Right atrium auricular region (tissue), 2 donors: Measurements from ENCODE around the gene NLE1. TPM values are rescaled to one million over a fixed set of nuclear protein-coding genes. Genes with fewer than 3 reads are reported as not detected.
A peak's percentile ranks its signal among the peaks of the same experiment; 100 is the strongest.

ENCODE experiments used
- DNase-seq: peaks from one replicate; pipeline ENCODE4 v3.0.0-alpha.2; 2019; ENCODE audit warnings: low spot score
- H3K27ac ChIP-seq, 2 donors: fragments of 200-600 bp; sonication (generic); 1 replicate in 1 of 2; 2 replicates in 1 of 2; pipeline ENCODE4 v1.5.1; 2016 to 2019
- H3K27me3 ChIP-seq, 2 donors: fragments of 200-600 bp; sonication (generic); one replicate each; pipeline versions ENCODE4 v1.5.1 to v1.6.0; 2017 to 2019
- H3K36me3 ChIP-seq: fragments of 200-600 bp; sonication (generic); one replicate; pipeline ENCODE4 v1.5.1; 2016
- H3K4me1 ChIP-seq, 2 donors: fragments of 200-600 bp; sonication (generic); one replicate each; pipeline versions ENCODE4 v1.5.1 to v1.6.0; 2017 to 2019
- H3K4me3 ChIP-seq, 2 donors: fragments of 200-600 bp; sonication (generic); 1 replicate in 1 of 2; 2 replicates in 1 of 2; pipeline ENCODE4 v1.5.1; 2017 to 2019; ENCODE audit warnings: mild to moderate bottlenecking in 1 of 2, moderate library complexity in 1 of 2
- H3K9me3 ChIP-seq, 2 donors: fragments of 200-600 bp; sonication (generic); one replicate each; pipeline ENCODE4 v1.5.1; 2019
- total RNA-seq, 2 donors: library from RNA; depleted of rRNA; stranded (reverse); fragments of >200 nt; gene quantifications; one replicate each; pipeline ENCODE4 v1.1.0, GENCODE V29; 2016
- TF ChIP-seq, protein P1 (sequence below), 2 donors: fragments of 200-600 bp; sonication (generic); IDR thresholded peaks; one replicate each; pipeline ENCODE4 v1.5.1; 2019; ENCODE audit warnings: antibody characterized with exemption in 2 of 2

The NLE1 gene
- 1 to 10 TPM; 3.6 to 8.2 TPM for total RNA-seq

GRCh38 chr17:35141681-35142466, at the start of gene NLE1:
NLE1 (minus strand) TSS chr17:35142303; CDS start chr17:35142275, 28 bp downstream.
- Histone ChIP-seq H3K27ac (peak within 1 kb of the TSS in 1 of 2 donors; percentile 35), H3K27me3 (no peaks in the 10 kb centered on the region), H3K4me3 (peak within 1 kb of the TSS; percentile 80 to 89), H3K36me3 (peaks cover 23% of the 10 kb centered on the region), H3K4me1 (peaks cover 0 to 18% of the 10 kb centered on the region in 2 donors), H3K9me3 (no peaks in the 10 kb centered on the region)
- TF ChIP-seq, protein P1, sequence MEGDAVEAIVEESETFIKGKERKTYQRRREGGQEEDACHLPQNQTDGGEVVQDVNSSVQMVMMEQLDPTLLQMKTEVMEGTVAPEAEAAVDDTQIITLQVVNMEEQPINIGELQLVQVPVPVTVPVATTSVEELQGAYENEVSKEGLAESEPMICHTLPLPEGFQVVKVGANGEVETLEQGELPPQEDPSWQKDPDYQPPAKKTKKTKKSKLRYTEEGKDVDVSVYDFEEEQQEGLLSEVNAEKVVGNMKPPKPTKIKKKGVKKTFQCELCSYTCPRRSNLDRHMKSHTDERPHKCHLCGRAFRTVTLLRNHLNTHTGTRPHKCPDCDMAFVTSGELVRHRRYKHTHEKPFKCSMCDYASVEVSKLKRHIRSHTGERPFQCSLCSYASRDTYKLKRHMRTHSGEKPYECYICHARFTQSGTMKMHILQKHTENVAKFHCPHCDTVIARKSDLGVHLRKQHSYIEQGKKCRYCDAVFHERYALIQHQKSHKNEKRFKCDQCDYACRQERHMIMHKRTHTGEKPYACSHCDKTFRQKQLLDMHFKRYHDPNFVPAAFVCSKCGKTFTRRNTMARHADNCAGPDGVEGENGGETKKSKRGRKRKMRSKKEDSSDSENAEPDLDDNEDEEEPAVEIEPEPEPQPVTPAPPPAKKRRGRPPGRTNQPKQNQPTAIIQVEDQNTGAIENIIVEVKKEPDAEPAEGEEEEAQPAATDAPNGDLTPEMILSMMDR (IDR thresholded peaks at IDR 0.05): peak; percentile 91 to 98
- DNase-seq: peak; percentile 79

DNA sequence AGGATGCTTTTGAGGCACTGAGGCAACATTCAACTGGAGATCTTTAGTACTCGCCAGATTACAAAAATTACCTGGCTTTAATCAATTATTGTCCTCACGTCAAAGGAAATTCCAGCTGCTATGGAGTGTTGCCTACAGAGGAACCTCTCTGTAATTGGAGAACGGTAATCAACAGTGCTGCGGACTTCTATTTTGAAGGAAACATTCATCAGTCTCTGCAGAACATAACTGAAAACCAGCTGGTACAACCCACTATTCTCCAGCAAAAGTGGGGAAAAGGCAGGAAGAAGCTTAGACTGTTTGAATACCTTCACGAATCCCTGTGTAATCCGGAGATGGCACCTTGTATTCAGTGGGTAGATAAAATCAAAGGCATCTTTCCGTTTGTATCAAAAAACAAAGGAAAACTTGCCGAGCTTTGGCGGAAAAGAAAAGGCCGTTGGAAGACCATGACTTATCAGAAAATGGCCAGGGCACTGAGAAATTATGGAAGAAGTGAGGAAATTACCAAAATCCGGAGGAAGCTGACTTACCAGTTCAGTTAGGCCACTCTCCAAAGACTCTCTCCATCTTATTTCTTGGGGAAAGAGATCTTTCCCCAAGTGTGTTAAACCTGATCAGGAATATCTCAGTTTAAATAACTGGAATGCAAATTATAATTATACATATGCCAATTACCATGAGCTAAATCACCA, 49.0 kb upstream of the NLE1 start:
- H3K27ac ChIP-seq: no peak overlapping the region
- DNase-seq: no peak
- H3K4me1 ChIP-seq: no peaks in the 10 kb centered on the region
- no peaks in the 10 kb centered on the region for H3K27me3 ChIP-seq
- H3K36me3 ChIP-seq: peaks cover 15% of the 10 kb centered on the region
- H3K4me3 ChIP-seq: no peak overlapping the region
- TF ChIP-seq, protein P1 (IDR thresholded peaks at IDR 0.05): no peak
- no peaks in the 10 kb centered on the region for H3K9me3 ChIP-seq

DNA sequence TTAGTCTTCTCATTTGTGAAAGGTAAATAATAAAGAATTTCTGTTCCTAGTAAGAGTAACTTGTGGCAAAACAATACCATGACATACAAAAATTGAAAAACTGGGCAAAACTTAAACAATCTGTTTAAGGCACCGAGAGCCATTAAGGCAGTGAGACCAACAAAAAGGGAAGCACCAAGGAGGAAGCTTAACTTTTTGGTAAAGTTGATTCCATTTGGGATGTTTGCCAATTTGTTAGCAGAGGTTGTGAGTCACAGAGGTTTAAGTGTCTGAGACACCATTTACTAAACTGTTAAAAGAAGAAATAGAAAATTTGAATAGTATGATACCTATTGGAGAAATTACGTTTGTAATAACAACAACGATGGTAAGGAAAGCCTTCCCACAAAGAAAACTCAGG, 47.2 kb upstream of the NLE1 start:
- DNase-seq: no peak
- H3K9me3 ChIP-seq: no peaks in the 10 kb centered on the region
- H3K4me1 ChIP-seq: no peaks in the 10 kb centered on the region
- H3K4me3 ChIP-seq: no peak overlapping the region
- TF ChIP-seq, protein P1 (IDR thresholded peaks at IDR 0.05): no peak
- H3K27me3 ChIP-seq: no peaks in the 10 kb centered on the region
- H3K36me3 ChIP-seq: peaks cover 15% of the 10 kb centered on the region
- H3K27ac ChIP-seq: no peak overlapping the region

DNA sequence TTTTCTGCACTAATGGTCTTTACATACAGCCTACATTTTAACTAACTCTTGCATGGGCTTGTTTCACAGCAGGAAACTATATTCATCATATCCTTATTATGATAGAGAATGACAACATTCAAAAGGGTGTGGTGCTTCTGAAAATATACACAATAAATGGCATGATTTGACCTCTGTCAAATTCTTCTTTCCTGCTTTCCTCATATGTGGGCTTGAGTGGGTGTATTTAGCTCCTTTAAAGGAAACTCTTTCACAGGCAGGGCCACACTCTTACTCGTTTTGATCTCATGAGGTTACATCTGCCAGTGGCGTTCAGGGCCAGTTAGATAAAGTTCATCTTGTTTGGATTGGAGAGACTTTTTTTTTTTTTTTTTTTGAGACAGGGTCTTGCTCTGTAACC, 46.0 kb upstream of the NLE1 start:
- Histone ChIP-seq H3K27me3 (no peaks in the 10 kb centered on the region), H3K4me1 (no peaks in the 10 kb centered on the region), H3K27ac (no peak overlapping the region), H3K4me3 (no peak overlapping the region), H3K36me3 (peaks cover 22% of the 10 kb centered on the region), H3K9me3 (no peaks in the 10 kb centered on the region)
- TF ChIP-seq, protein P1 (IDR thresholded peaks at IDR 0.05): no peak
- no peak for DNase-seq

GRCh38 chr17:35187481-35187880, 45.4 kb upstream of the NLE1 start:
- Histone ChIP-seq H3K9me3 (no peaks in the 10 kb centered on the region), H3K4me1 (no peaks in the 10 kb centered on the region), H3K27me3 (no peaks in the 10 kb centered on the region), H3K4me3 (no peak overlapping the region), H3K36me3 (peaks cover 27% of the 10 kb centered on the region), H3K27ac (no peak overlapping the region)
- TF ChIP-seq, protein P1 (IDR thresholded peaks at IDR 0.05): no peak
- no peak for DNase-seq
